Measurements from ENCODE around the gene EHMT2.

The EHMT2 gene

GRCh38 chr6:31888276-31889258, 8.9 kb downstream of the EHMT2 start:
- no peak for FAIRE-seq

- FAIRE-seq, result no peak
These were observed 10.1 kb downstream of the EHMT2 start for GRCh38 chr6:31887173-31888007.

- no peak for FAIRE-seq
These were observed 10.9 kb downstream of the EHMT2 start for GRCh38 chr6:31886541-31886991.

- FAIRE-seq, result no peak
These were observed 12.9 kb downstream of the EHMT2 start for GRCh38 chr6:31884528-31885035.

- FAIRE-seq, result no peak
These were observed 13.8 kb downstream of the EHMT2 start for GRCh38 chr6:31883676-31884075.

GRCh38 chr6:31882344-31882743, 15.2 kb downstream of the EHMT2 start:
- FAIRE-seq, result no peak

GRCh38 chr6:31881136-31881859, 16.2 kb downstream of the EHMT2 start:
- FAIRE-seq, result no peak

GRCh38 chr6:31880616-31881015, 16.9 kb downstream of the EHMT2 start:
- no peak for FAIRE-seq

GRCh38 chr6:31879901-31880300, 17.6 kb downstream of the EHMT2 start:
- no peak for FAIRE-seq

- no peak for FAIRE-seq
These were observed 18.4 kb downstream of the EHMT2 start for GRCh38 chr6:31879143-31879542.

- no peak for FAIRE-seq
These were observed 18.8 kb downstream of the EHMT2 start, which contains the start of gene SLC44A4 for GRCh38 chr6:31878726-31879125. TSS of gene SLC44A4 (minus strand) at chr6:31878997. CDS start at chr6:31878980, 17 bp downstream.

- no peak for FAIRE-seq
These were observed 19.3 kb downstream of the EHMT2 start for GRCh38 chr6:31878222-31878621.

- FAIRE-seq, result no peak
These were observed 19.8 kb downstream of the EHMT2 start for GRCh38 chr6:31877651-31878161.

GRCh38 chr6:31877125-31877650, 20.3 kb downstream of the EHMT2 start:
- no peak for FAIRE-seq

GRCh38 chr6:31876357-31876756, 21.1 kb downstream of the EHMT2 start:
- no peak for FAIRE-seq

GRCh38 chr6:31875877-31876276, 21.6 kb downstream of the EHMT2 start:
- no peak for FAIRE-seq

GRCh38 chr6:31874836-31875572, 22.5 kb downstream of the EHMT2 start:
- no peak for FAIRE-seq

- FAIRE-seq, result no peak
These were observed 23.3 kb downstream of the EHMT2 start for GRCh38 chr6:31874084-31874670.

- FAIRE-seq, result no peak
These were observed 26.3 kb downstream of the EHMT2 start for GRCh38 chr6:31871046-31871659.

GRCh38 chr6:31870385-31870921, 27.0 kb downstream of the EHMT2 start:
- no peak for FAIRE-seq
